Ectodermal cell (in vitro differentiated cells): ENCODE results near the gene NDC80.

Experiments used
- H3K27ac ChIP-seq: 2 replicates; pipeline ENCODE4 v1.7.0; 2013; ENCODE audit warnings: mild to moderate bottlenecking, low read depth, low read length; ENCODE audit not compliant: insufficient read depth, poor library complexity, severe bottlenecking
- H3K27me3 ChIP-seq: 2 replicates; pipeline ENCODE4 v1.7.0; 2013; ENCODE audit warnings: mild to moderate bottlenecking, low read length; ENCODE audit not compliant: insufficient read depth, control insufficient read depth, poor library complexity, severe bottlenecking
- H3K36me3 ChIP-seq: one replicate; pipeline ENCODE4 v1.7.0; 2013; ENCODE audit warnings: low read length; ENCODE audit not compliant: control insufficient read depth, insufficient read depth
- H3K4me1 ChIP-seq: one replicate; pipeline ENCODE4 v1.7.0; 2013; ENCODE audit warnings: low read length; ENCODE audit not compliant: control insufficient read depth, insufficient read depth
- H3K4me3 ChIP-seq: 2 replicates; pipeline ENCODE4 v1.7.0; 2013; ENCODE audit warnings: low read depth, low read length, control low read depth; ENCODE audit not compliant: insufficient read depth
- H3K9me3 ChIP-seq: 2 replicates; pipeline ENCODE4 v1.7.0; 2013; ENCODE audit warnings: mild to moderate bottlenecking, low read length, moderate library complexity; ENCODE audit not compliant: control insufficient read depth
- WGBS, 2 experiments: methylation state at CpG; one replicate each; pipeline ENCODE4 v1.1.7; 2013; ENCODE audit warnings: missing lambda C conversion rate in 2 of 2; 5-methylcytosine and 5-hydroxymethylcytosine counted together

The NDC80 gene

DNA sequence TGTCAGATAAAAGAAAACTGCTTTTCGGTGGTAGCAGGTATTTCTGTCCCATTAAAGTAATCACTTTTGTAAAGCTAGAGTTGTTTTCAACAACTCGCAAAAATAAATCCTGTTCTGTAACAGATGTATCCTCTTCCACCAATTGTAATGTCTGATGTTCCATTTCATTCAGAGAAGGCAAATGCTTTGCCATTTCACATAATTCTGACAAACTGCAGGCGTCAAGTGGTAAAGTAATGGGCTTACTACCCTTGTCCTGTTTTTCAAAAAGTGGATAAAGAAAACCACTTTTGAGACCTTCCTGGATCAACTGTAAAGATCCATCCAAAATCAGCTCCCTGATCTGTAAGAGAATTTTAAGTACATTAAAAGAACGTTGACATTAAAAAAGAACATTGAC lies 16.7 kb upstream of the NDC80 start:
- no peaks in the 10 kb centered on the region for H3K36me3 ChIP-seq
- no peaks in the 10 kb centered on the region for H3K9me3 ChIP-seq
- WGBS, 2 experiments = 93 to 97% methylated on average over 3 to 4 of the region's 4 CpGs
- H3K4me1 ChIP-seq = no peaks in the 10 kb centered on the region
- no peak overlapping the region for H3K4me3 ChIP-seq
- H3K27ac ChIP-seq = no peak overlapping the region
- H3K27me3 ChIP-seq = no peaks in the 10 kb centered on the region

- H3K27ac ChIP-seq = no peak overlapping the region
- no peaks in the 10 kb centered on the region for H3K27me3 ChIP-seq
- 78 to 85% methylated on average over 4 of the region's 4 CpGs for WGBS, 2 experiments
- H3K4me3 ChIP-seq = no peak overlapping the region
- no peaks in the 10 kb centered on the region for H3K9me3 ChIP-seq
- no peaks in the 10 kb centered on the region for H3K36me3 ChIP-seq
- H3K4me1 ChIP-seq = no peaks in the 10 kb centered on the region
Measured at GRCh38 chr18:2555895-2556294, 15.5 kb upstream of the NDC80 start.

DNA sequence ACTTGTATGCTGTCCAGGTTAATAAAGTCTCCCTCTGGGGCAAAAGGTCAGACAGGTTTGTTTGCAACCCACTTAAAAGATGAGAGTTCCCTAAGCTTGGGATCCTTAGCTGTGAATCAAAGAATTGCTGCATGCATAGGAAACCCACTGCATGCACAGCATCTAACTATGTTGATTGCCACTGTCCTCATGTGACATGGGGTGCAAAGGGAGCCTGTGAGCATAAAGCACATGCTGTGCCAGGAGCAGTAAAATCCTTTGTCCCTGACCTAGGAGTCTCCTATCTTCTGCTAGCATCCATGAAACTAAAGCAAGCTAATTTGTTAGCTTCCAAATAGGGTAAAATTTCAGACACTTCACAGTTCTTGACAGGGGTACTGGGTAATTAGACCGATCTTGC lies 13.8 kb upstream of the NDC80 start:
- Histone ChIP-seq H3K4me3 (no peak overlapping the region), H3K27ac (no peak overlapping the region), H3K9me3 (no peaks in the 10 kb centered on the region), H3K27me3 (no peaks in the 10 kb centered on the region), H3K4me1 (no peaks in the 10 kb centered on the region), H3K36me3 (no peaks in the 10 kb centered on the region)
- WGBS, 2 experiments = 0% methylated on average over 1 of the region's 1 CpG

DNA sequence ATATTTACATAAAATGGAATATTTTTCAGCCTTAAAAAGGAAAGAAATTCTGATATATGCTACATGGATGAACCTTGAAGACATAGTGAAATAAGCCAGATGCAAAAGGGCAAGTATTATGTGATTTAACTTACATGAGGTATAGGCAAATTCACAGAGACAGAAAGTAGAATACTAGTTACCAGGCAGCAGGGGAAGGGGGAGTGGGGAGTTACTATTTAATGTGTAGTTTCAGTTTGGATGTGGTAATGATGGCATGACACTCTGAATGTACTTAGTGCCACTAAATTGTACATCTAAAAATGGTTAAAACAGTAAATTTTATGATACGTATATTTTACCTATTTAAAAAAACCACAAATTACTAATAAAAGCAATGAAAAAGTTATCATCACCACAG lies 12.1 kb upstream of the NDC80 start:
- no peak overlapping the region for H3K4me3 ChIP-seq
- H3K4me1 ChIP-seq = no peaks in the 10 kb centered on the region
- H3K27me3 ChIP-seq = no peaks in the 10 kb centered on the region
- no peaks in the 10 kb centered on the region for H3K36me3 ChIP-seq
- H3K27ac ChIP-seq = no peak overlapping the region
- H3K9me3 ChIP-seq = no peaks in the 10 kb centered on the region
- WGBS, 2 experiments = 100% methylated on average over 1 of the region's 1 CpG; no CpG with 5 or more reads in 1 of the 2 experiments

DNA sequence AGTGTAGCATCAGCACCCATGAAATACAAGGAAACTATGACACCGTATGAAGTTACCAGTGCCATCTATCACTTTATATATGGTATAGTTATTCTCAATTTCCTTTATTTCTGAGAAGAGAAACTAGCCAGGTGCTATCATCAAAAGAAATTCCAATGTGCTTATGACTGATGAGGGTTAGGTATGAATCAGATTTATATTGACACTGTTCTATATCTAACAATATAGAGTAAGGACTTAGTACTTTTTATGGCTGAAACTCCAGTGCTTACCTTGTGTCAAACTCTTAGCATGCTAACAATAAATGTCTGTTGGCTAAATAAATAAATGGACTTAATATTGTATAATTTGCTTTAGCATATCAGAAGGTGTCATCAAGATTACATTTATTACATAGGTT lies 7.0 kb upstream of the NDC80 start:
- WGBS, 2 experiments = 83% methylated on average over 1 of the region's 1 CpG; no CpG with 5 or more reads in 1 of the 2 experiments
- Histone ChIP-seq H3K4me3 (no peak overlapping the region), H3K27ac (no peak overlapping the region), H3K9me3 (no peaks in the 10 kb centered on the region), H3K27me3 (no peaks in the 10 kb centered on the region), H3K4me1 (peaks cover 2% of the 10 kb centered on the region), H3K36me3 (peaks cover 4% of the 10 kb centered on the region)

DNA sequence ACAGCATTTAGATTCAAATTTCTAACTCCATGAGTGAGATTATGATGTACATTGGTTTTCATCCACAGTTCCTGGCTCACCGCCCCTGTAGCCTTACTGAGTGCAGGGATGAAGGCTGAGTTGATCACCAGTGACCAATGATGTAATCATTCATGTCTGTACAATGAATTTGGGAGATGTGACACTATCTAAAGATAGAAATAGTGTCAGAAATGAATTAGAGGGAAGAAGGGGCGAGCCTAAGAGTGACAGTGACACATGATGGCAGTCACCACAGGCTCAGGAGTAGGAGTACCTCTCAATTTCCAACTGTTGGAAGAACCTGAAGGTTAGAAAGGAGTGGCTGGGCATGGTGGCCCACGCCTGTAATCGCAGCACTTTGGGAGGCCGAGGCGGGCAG lies 3.2 kb upstream of the NDC80 start:
- H3K27me3 ChIP-seq = no peaks in the 10 kb centered on the region
- H3K9me3 ChIP-seq = no peaks in the 10 kb centered on the region
- H3K4me3 ChIP-seq = no peak overlapping the region
- peaks cover 4% of the 10 kb centered on the region for H3K36me3 ChIP-seq
- H3K4me1 ChIP-seq = peaks cover 6% of the 10 kb centered on the region
- H3K27ac ChIP-seq = no peak overlapping the region
- 92% methylated on average over 5 of the region's 6 CpGs for WGBS, 2 experiments

- 89 to 90% methylated on average over 3 of the region's 3 CpGs for WGBS, 2 experiments
- H3K4me3 ChIP-seq = no peak overlapping the region
- no peaks in the 10 kb centered on the region for H3K9me3 ChIP-seq
Measured at GRCh38 chr18:2568605-2569004, 2.8 kb upstream of the NDC80 start.

GRCh38 chr18:2569338-2570207 lies 1.8 kb upstream of the NDC80 start:
- no peak overlapping the region for H3K27ac ChIP-seq
- H3K4me1 ChIP-seq = peaks cover 6% of the 10 kb centered on the region
- H3K9me3 ChIP-seq = no peaks in the 10 kb centered on the region
- H3K27me3 ChIP-seq = no peaks in the 10 kb centered on the region
- WGBS, 2 experiments = 73 to 84% methylated on average over 10 of the region's 10 CpGs
- H3K36me3 ChIP-seq = peaks cover 4% of the 10 kb centered on the region
- peak overlapping the region; percentile 65 for H3K4me3 ChIP-seq

More at GRCh38 chr18:2568605-2569004, 2.8 kb upstream of the NDC80 start:
- Histone ChIP-seq H3K4me1 (peaks cover 6% of the 10 kb centered on the region), H3K27me3 (no peaks in the 10 kb centered on the region), H3K27ac (no peak overlapping the region), H3K36me3 (peaks cover 4% of the 10 kb centered on the region)

- peaks cover 6% of the 10 kb centered on the region for H3K4me1 ChIP-seq
- no peaks in the 10 kb centered on the region for H3K9me3 ChIP-seq
- H3K4me3 ChIP-seq = peak overlapping the region; percentile 65
- peak overlapping the region; percentile 93 for H3K27ac ChIP-seq
- WGBS, 2 experiments = 0% methylated on average over 16 of the region's 16 CpGs
- peaks cover 12% of the 10 kb centered on the region for H3K36me3 ChIP-seq
- no peaks in the 10 kb centered on the region for H3K27me3 ChIP-seq
Measured at GRCh38 chr18:2570772-2571199, 571 bp upstream of the NDC80 start.

DNA sequence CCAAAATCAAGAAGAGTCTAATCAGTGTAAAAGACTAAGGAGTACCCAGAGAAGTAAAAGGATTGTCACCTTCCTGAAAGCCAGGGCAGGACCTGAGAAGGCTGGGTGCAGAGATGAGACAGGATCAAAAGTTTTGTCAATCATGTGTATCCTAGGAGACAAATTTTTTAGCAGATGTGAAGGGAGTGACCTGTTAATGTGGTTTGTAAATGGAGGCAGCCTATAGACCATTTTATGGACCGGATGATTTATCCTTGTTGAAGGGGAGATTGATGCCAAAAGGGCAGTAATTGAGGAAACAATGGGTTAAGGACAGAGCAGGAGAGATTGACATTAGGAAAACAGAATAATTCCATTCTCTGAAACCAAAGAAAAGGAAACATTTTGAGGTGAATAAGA lies 813 bp downstream of the NDC80 start:
- Histone ChIP-seq H3K4me3 (peak overlapping the region; percentile 65), H3K36me3 (peaks cover 11% of the 10 kb centered on the region), H3K9me3 (no peaks in the 10 kb centered on the region), H3K4me1 (peaks cover 6% of the 10 kb centered on the region), H3K27ac (no peak overlapping the region), H3K27me3 (no peaks in the 10 kb centered on the region)
- whole genome bisulfite sequencing, 2 experiments = 4 to 8% methylated on average over 1 of the region's 1 CpG
